ENCODE measurements around the gene MRPL54. TPM values are rescaled to one million over a fixed set of nuclear protein-coding genes. Genes with fewer than 3 reads are reported as not detected.

Gene MRPL54
- total RNA-seq, 1 experiment from 2014 or later: 67.1 TPM

GRCh38 chr19:3809881-3810707 is 47.6 kb downstream of the MRPL54 start:
- Histone ChIP-seq H3K27me3 (ENCODE audit: insufficient read depth, low read length) (no peaks in the 10 kb centered on the region), H3K9ac (ENCODE audit: low read length) (no peak overlapping the region), H3K4me2 (ENCODE audit: low read length) (no peak overlapping the region), H4K20me1 (ENCODE audit: insufficient read depth) (no peaks in the 10 kb centered on the region), H3K27ac (ENCODE audit: low read depth, low read length) (no peak overlapping the region), H3K79me2 (ENCODE audit: insufficient read depth, low read length) (no peaks in the 10 kb centered on the region), H3K36me3 (ENCODE audit: control insufficient read depth in 1 of 2, insufficient read depth in 2 of 2, low read length in 2 of 2) (no peaks in the 10 kb centered on the region), H3K4me1 (ENCODE audit: control insufficient read depth in 1 of 2, insufficient read depth in 2 of 2, low read length in 2 of 2) (no peaks in the 10 kb centered on the region), H3K4me3 (replicated peaks in 1 of 2; ENCODE audit: low read depth in 1 of 2, low read length in 2 of 2) (no peak overlapping the region), H3K9me3 (ENCODE audit: control insufficient read depth in 1 of 2, insufficient read depth in 1 of 2, low read depth in 1 of 2, low read length in 2 of 2) (peaks cover 0 to 5% of the 10 kb centered on the region in 2 experiments; a peak in 2 of 4 replicates), H3K9me2 (ENCODE audit: insufficient read depth) (no peaks in the 10 kb centered on the region), H2AFZ (ENCODE audit: low read depth, low read length, poor library complexity, severe bottlenecking) (no peak overlapping the region)
- DNase-seq (ENCODE audit: low read depth, low spot score) (no peak), ATAC-seq (no peak)
- TF ChIP-seq RAD21 (IDR thresholded peaks at IDR 0.05; ENCODE audit: low read depth): no peak
- RAD21 ChIA-PET (ENCODE audit: low non-redundant PET in 1 of 2, low total read pairs in 2 of 2, uncharacterized antibody in 2 of 2, unreplicated experiment in 2 of 2): no interaction called here
- intact Hi-C loops (cut with micrococcal nuclease): no loop called here
- no TSS peak for BruUV-seq (replicated peaks)
- POLR2A ChIA-PET: no interaction called here
- CTCF ChIA-PET: no interaction called here

GRCh38 chr19:3810708-3811355 is 48.4 kb downstream of the MRPL54 start:
- no TSS peak for BruUV-seq (replicated peaks)
- intact Hi-C loops (cut with micrococcal nuclease): no loop called here
- no peak for ATAC-seq
- Histone ChIP-seq H3K9me2 (ENCODE audit: insufficient read depth) (no peaks in the 10 kb centered on the region), H4K20me1 (ENCODE audit: insufficient read depth) (no peaks in the 10 kb centered on the region), H3K27me3 (ENCODE audit: insufficient read depth, low read length) (no peaks in the 10 kb centered on the region), H2AFZ (ENCODE audit: low read depth, low read length, poor library complexity, severe bottlenecking) (no peak overlapping the region), H3K4me3 (replicated peaks in 1 of 2; ENCODE audit: low read depth in 1 of 2, low read length in 2 of 2) (no peak overlapping the region), H3K9me3 (ENCODE audit: control insufficient read depth in 1 of 2, insufficient read depth in 1 of 2, low read depth in 1 of 2, low read length in 2 of 2) (peaks cover 0 to 5% of the 10 kb centered on the region in 2 experiments; a peak in 2 of 4 replicates), H3K27ac (ENCODE audit: low read depth, low read length) (no peak overlapping the region), H3K9ac (ENCODE audit: low read length) (no peak overlapping the region), H3K36me3 (ENCODE audit: control insufficient read depth in 1 of 2, insufficient read depth in 2 of 2, low read length in 2 of 2) (no peaks in the 10 kb centered on the region), H3K4me2 (ENCODE audit: low read length) (no peak overlapping the region), H3K79me2 (ENCODE audit: insufficient read depth, low read length) (no peaks in the 10 kb centered on the region), H3K4me1 (ENCODE audit: control insufficient read depth in 1 of 2, insufficient read depth in 2 of 2, low read length in 2 of 2) (no peaks in the 10 kb centered on the region)
- ChIA-PET POLR2A (no interaction called here), CTCF (interaction anchor here (1.0 kb wide), 1 partner anchor 11 kb away, joined by 3 read pairs; no protein-coding TSS in a partner anchor), RAD21 (ENCODE audit: low non-redundant PET in 1 of 2, low total read pairs in 2 of 2, uncharacterized antibody in 2 of 2, unreplicated experiment in 2 of 2) (no interaction called here)
- no peak for DNase-seq (ENCODE audit: low read depth, low spot score)
- TF ChIP-seq POLR2AphosphoS5 (IDR thresholded peaks at IDR 0.05; ENCODE audit: low read depth, low read length) (no peak), TCF7L2 (IDR thresholded peaks at IDR 0.05; ENCODE audit: borderline replicate concordance, extremely low read depth, insufficient read depth, insufficient read length) (no peak)

All from HCT116 (cell line).